WTC11 (cell line): ENCODE measurements around the gene IPO9. TPM values are rescaled to one million over a fixed set of nuclear protein-coding genes. Genes with fewer than 3 reads are reported as not detected.

Experiments
- ATAC-seq: fragments of 200-7000 bp; cut with Tn5 transposase; 2 replicates; pipeline ENCODE4 v1.10.0; 2021; ENCODE audit warnings: mild to moderate bottlenecking, moderate library complexity
- CTCF ChIA-PET: fragments of 300-600 bp; sonication (Branson Sonifier 250); formaldehyde crosslinking; loops from one replicate; lab custom pipeline; 2021; ENCODE audit warnings: antibody characterized with exemption; lab: Charles Lee
- POLR2A ChIA-PET: fragments of 350-600 bp; sonication (Branson Sonifier 250); formaldehyde crosslinking; loops from one replicate; lab custom pipeline; 2021; ENCODE audit warnings: antibody characterized with exemption; lab: Charles Lee
- DNase-seq: peaks from one replicate; pipeline ENCODE4 v3.0.0; 2021; ENCODE audit warnings: low spot score
- H3K27ac Mint-ChIP-seq: 2 replicates; pipeline ENCODE4 v1.8.0; 2021; ENCODE audit warnings: mixed read lengths
- H3K27me3 Mint-ChIP-seq: 2 replicates; pipeline ENCODE4 v1.8.0; 2021; ENCODE audit warnings: low read depth, mild to moderate bottlenecking, moderate library complexity, mixed read lengths
- H3K36me3 Mint-ChIP-seq: 2 replicates; pipeline ENCODE4 v1.8.0; 2021; ENCODE audit warnings: mixed read lengths
- H3K4me1 Mint-ChIP-seq: 2 replicates; pipeline ENCODE4 v1.8.0; 2022; ENCODE audit warnings: mixed read lengths
- H3K4me3 Mint-ChIP-seq: 2 replicates; pipeline ENCODE4 v1.8.0; 2021; ENCODE audit warnings: mild to moderate bottlenecking, moderate library complexity, mixed read lengths
- H3K9me3 Mint-ChIP-seq: 2 replicates; pipeline ENCODE4 v1.8.0; 2021; ENCODE audit warnings: mixed read lengths
- ATF3 ChIP-seq: sonication (generic); formaldehyde crosslinking; conservative IDR thresholded peaks from 2 replicates; pipeline ENCODE4 v1.8.1; 2022; ENCODE audit warnings: mild to moderate bottlenecking, missing genetic modification reagents
- CBFB ChIP-seq: sonication (generic); formaldehyde crosslinking; IDR thresholded peaks from 2 replicates; pipeline ENCODE4 v1.8.1; 2022; ENCODE audit warnings: mild to moderate bottlenecking, low read depth, missing genetic modification reagents
- CDX4 ChIP-seq: fragments of 250-450 bp; sonication (Bioruptor Pico); IDR thresholded peaks from 2 replicates; pipeline ENCODE4 v1.9.0; 2021; ENCODE audit warnings: moderate library complexity, mild to moderate bottlenecking, inconsistent platforms, borderline replicate concordance
- EMX1 ChIP-seq: fragments of 250-450 bp; sonication (Bioruptor Pico); IDR thresholded peaks from 2 replicates; pipeline ENCODE4 v1.8.0; 2021; ENCODE audit warnings: mild to moderate bottlenecking
- ESRRA ChIP-seq: sonication (generic); formaldehyde crosslinking; IDR thresholded peaks from 2 replicates; pipeline ENCODE4 v1.8.1; 2022; ENCODE audit warnings: mild to moderate bottlenecking, missing genetic modification reagents, borderline replicate concordance
- ETV6 ChIP-seq: sonication (generic); formaldehyde crosslinking; IDR thresholded peaks from 2 replicates; pipeline ENCODE4 v1.8.1; 2022; ENCODE audit warnings: mild to moderate bottlenecking, missing genetic modification reagents
- FOXP4 ChIP-seq: sonication (generic); formaldehyde crosslinking; IDR thresholded peaks from 2 replicates; pipeline ENCODE4 v1.8.0; 2022; ENCODE audit warnings: mild to moderate bottlenecking, missing genetic modification reagents
- IRF2 ChIP-seq: sonication (generic); formaldehyde crosslinking; IDR thresholded peaks from 2 replicates; pipeline ENCODE4 v1.8.0; 2022; ENCODE audit warnings: low read depth, missing genetic modification reagents, borderline replicate concordance
- MXD4 ChIP-seq: fragments of 250-450 bp; sonication (Bioruptor Pico); IDR thresholded peaks from 2 replicates; pipeline ENCODE4 v1.8.0; 2021; ENCODE audit warnings: mild to moderate bottlenecking, moderate library complexity, borderline replicate concordance
- MYBL2 ChIP-seq: sonication (generic); formaldehyde crosslinking; IDR thresholded peaks from 2 replicates; pipeline ENCODE4 v1.8.1; 2023; ENCODE audit warnings: mild to moderate bottlenecking, moderate library complexity, missing genetic modification reagents
- NFE2L1 ChIP-seq: sonication (generic); formaldehyde crosslinking; IDR thresholded peaks from 2 replicates; pipeline ENCODE4 v1.8.1; 2023; ENCODE audit warnings: missing genetic modification reagents
- NFYB ChIP-seq: sonication (generic); formaldehyde crosslinking; conservative IDR thresholded peaks from 2 replicates; pipeline ENCODE4 v1.8.0; 2022; ENCODE audit warnings: low read depth, missing genetic modification reagents
- PRRX2 ChIP-seq: fragments of 250-450 bp; sonication (Bioruptor Pico); IDR thresholded peaks from 2 replicates; pipeline ENCODE4 v1.8.0; 2021; ENCODE audit warnings: mild to moderate bottlenecking
- RORB ChIP-seq: fragments of 250-450 bp; sonication (Bioruptor Pico); IDR thresholded peaks from 2 replicates; pipeline ENCODE4 v1.9.0; 2021; ENCODE audit warnings: mild to moderate bottlenecking
- SMAD3 ChIP-seq: sonication (generic); formaldehyde crosslinking; IDR thresholded peaks from 2 replicates; pipeline ENCODE4 v1.8.0; 2022; ENCODE audit warnings: missing genetic modification reagents, mild to moderate bottlenecking, borderline replicate concordance
- STAT6 ChIP-seq: sonication (generic); formaldehyde crosslinking; conservative IDR thresholded peaks from 2 replicates; pipeline ENCODE4 v1.8.1; 2023; ENCODE audit warnings: mild to moderate bottlenecking, low read depth, missing genetic modification reagents, moderate library complexity
- TCF7 ChIP-seq: sonication (generic); formaldehyde crosslinking; IDR thresholded peaks from 2 replicates; pipeline ENCODE4 v1.8.0; 2022; ENCODE audit warnings: mild to moderate bottlenecking, low read depth, missing genetic modification reagents, moderate library complexity
- TP53 ChIP-seq: sonication (generic); formaldehyde crosslinking; IDR thresholded peaks from 2 replicates; pipeline ENCODE4 v1.8.1; 2023; ENCODE audit warnings: mild to moderate bottlenecking, missing genetic modification reagents
- ZBTB43 ChIP-seq: sonication (generic); formaldehyde crosslinking; IDR thresholded peaks from 2 replicates; pipeline ENCODE4 v1.8.1; 2023; ENCODE audit warnings: mild to moderate bottlenecking, missing genetic modification reagents
- ZNF121 ChIP-seq: sonication (generic); formaldehyde crosslinking; IDR thresholded peaks from 2 replicates; pipeline ENCODE4 v1.8.0; 2023; ENCODE audit warnings: missing genetic modification reagents
- ZNF138 ChIP-seq: sonication (generic); formaldehyde crosslinking; conservative IDR thresholded peaks from 2 replicates; pipeline ENCODE4 v1.8.1; 2022; ENCODE audit warnings: mild to moderate bottlenecking, moderate library complexity, missing genetic modification reagents
- ZNF219 ChIP-seq: sonication (generic); formaldehyde crosslinking; IDR thresholded peaks from 2 replicates; pipeline ENCODE4 v1.8.0; 2023; ENCODE audit warnings: missing genetic modification reagents, mild to moderate bottlenecking, borderline replicate concordance
- ZNF512 ChIP-seq: sonication (generic); formaldehyde crosslinking; IDR thresholded peaks from 2 replicates; pipeline ENCODE4 v1.8.1; 2022; ENCODE audit warnings: missing genetic modification reagents, borderline replicate concordance
- total RNA-seq: library from RNA; stranded (reverse); gene quantifications from 3 replicates; pipeline ENCODE4 v1.2.3, GENCODE V29; 2021

Gene IPO9
- total RNA-seq, 1 experiment from 2014 or later, result 97.2 TPM

GRCh38 chr1:201906336-201906735, 77.4 kb downstream of the IPO9 start:
- Mint-ChIP-seq H3K9me3 (no peaks in the 10 kb centered on the region), H3K36me3 (no peaks in the 10 kb centered on the region), H3K27ac (no peak overlapping the region), H3K4me3 (no peak overlapping the region), H3K4me1 (no peaks in the 10 kb centered on the region), H3K27me3 (no peaks in the 10 kb centered on the region)
- DNase-seq (no peak), ATAC-seq (no peak)
- TF ChIP-seq SMAD3 (CRISPR knock-in tag) (no peak), ZNF219 (CRISPR knock-in tag) (no peak), STAT6 (CRISPR knock-in tag) (no peak), NFE2L1 (CRISPR knock-in tag) (no peak), ETV6 (CRISPR knock-in tag) (no peak), TP53 (CRISPR knock-in tag) (no peak), MYBL2 (CRISPR knock-in tag) (no peak), RORB (CRISPR knock-in tag) (no peak), NFYB (CRISPR knock-in tag) (no peak), TCF7 (CRISPR knock-in tag) (no peak), CBFB (CRISPR knock-in tag) (no peak), ZNF121 (CRISPR knock-in tag) (no peak), PRRX2 (no peak), EMX1 (CRISPR knock-in tag) (no peak), MXD4 (CRISPR knock-in tag) (no peak), CDX4 (no peak), ZNF138 (no peak), IRF2 (no peak), ATF3 (CRISPR knock-in tag) (no peak), ZNF512 (no peak)
- ChIA-PET CTCF (interaction anchor here (1.0 to 5.8 kb wide), 2 partner anchors 10 to 34 kb away, joined by 3 to 30 read pairs; no protein-coding TSS in a partner anchor), POLR2A (no interaction called here)

- Mint-ChIP-seq H3K36me3 (no peaks in the 10 kb centered on the region), H3K9me3 (no peaks in the 10 kb centered on the region), H3K27me3 (no peaks in the 10 kb centered on the region), H3K4me3 (no peak overlapping the region), H3K27ac (no peak overlapping the region), H3K4me1 (peaks cover 8% of the 10 kb centered on the region)
- ATAC-seq (no peak), DNase-seq (no peak)
- ChIA-PET CTCF (interaction anchor here (1.5 to 5.8 kb wide), 2 partner anchors 12 to 228 kb away, joined by 4 to 30 read pairs; no protein-coding TSS in a partner anchor), POLR2A (no interaction called here)
- TF ChIP-seq ZBTB43 (CRISPR knock-in tag) (no peak), ESRRA (CRISPR knock-in tag) (no peak), FOXP4 (CRISPR knock-in tag) (no peak)
Observed at GRCh38 chr1:201907621-201908020, 78.7 kb downstream of the IPO9 start.
